ENCODE measurements around the gene STXBP5L.

GRCh38 chr3:120988994-120989393, 81.0 kb downstream of the STXBP5L start:
- TF ChIP-seq CTCF (IDR thresholded peaks at IDR 0.05; ENCODE audit: low read length), result no peak
- no peak for TF ChIP-seq EZH2 (IDR thresholded peaks at IDR 0.05; ENCODE audit: borderline replicate concordance, low read length)
